Stimulated activated CD4-positive, alpha-beta T cell treated with anti-CD3 and anti-CD28 coated beads, Interleukin-12 subunit alpha, Interleukin-12 subunit beta, amount 100 ng/mL, for 24 hours (primary cell): ENCODE results near the gene ARHGEF40.
A peak's percentile ranks its signal among the peaks of the same experiment; 100 is the strongest.

Experiments
- DNase-seq, 2 experiments: peaks; one replicate each; pipeline ENCODE4 v3.0.0-alpha.2; 2020; ENCODE audit warnings: low read depth in 2 of 2

Gene ARHGEF40

DNA sequence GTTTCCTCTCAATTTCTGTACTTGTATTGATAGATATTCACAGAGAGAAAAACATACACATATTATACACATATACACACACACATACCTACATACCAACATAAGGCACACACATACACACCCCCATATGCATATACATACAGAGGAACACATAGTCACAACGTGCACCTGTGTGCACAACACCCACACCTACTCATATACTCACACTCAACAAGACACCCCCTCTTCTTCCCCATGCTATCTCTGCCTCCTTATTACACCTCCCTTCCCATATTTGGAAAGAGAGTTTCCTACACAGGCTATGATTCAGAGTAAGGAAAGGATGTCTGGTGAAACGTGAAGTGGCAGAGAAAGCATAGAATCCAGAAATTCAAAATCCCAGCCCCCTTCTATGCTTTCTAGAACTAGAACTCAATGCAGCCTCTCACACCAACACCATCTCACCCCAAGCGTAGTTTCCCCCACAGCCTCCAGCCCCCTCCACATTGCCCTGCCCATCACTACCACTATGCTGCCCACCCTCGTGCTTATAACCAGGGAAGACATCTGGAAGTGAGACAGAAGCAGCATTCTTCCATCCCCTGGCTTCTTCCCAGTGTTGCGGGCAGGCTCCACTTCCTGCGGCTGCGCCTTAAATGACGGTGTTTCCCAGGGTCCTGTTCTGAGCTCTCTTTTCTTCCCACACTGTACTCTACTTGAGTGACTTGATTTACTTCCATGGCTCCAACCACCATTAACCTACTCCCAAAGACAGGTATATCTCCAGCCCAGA, 10.1 kb upstream of the ARHGEF40 start:
- DNase-seq = no peak

DNA sequence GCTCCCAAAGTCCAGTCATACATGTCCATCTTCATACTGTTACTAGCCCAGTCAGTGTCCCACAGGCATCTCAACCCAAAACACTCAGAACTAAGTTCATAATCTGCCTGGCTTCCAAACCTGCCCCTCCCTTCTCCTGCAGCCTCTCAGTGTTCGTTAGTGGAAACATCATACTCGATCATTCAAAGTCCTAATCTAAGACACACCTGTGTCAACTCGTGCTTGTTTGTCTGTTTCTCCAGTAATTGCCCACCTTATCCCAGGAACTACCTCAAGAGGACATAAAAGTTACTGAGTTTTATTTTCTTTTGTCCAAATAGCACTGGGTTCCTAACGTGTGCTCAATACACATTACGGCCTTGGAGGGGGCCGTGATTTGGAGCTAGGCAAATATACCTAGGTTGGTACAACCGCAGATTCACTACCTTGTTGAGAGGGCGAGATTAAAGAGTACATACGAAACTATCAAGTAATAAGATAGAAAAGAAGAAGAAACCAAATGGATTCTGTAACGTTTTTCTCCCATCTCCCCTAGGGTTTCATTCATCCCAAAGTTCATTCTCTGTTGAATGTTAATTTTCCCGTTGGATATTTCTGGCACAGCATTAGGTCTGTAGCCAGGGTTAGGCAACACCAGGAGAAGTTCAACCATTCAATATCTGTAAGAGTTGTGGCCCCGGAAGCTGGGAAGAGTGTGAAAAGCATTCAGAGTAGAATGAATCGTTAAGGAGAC, 9.3 kb upstream of the ARHGEF40 start:
- DNase-seq = no peak

DNA sequence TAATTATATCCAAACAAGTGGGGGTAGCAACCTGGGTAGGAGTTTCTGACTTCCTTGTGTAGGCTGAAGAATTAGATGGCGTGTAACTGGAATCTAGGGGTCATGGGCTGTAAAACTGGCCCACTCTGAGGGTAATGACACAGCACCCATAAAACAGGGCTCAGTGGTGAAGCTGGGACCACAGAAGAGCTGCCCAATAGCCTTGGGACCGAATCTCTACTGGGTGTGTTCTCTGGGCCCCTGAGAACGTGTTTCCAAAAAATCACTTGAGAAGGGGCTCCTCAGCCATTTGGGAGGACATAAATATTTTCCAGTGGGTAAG, 8.8 kb upstream of the ARHGEF40 start:
- no peak for DNase-seq

DNA sequence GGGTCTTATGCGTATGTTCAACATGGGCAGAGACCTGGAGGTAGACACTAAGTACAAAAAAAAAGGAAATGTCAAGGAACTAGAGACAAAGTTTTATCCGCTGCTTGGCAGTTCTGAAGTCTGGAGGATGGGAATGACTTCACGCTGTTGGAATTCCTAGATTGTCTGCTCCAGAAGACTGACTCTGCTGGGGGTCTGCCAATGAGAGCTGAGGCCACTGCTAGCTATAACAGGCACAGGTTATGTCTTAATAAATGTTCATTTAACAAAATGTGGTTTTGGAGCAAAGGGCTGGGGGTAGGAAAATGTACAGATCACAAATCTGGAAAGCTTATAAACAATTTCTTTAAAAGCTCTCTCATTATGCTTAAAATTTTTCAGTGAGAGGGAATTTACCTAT, 6.6 kb upstream of the ARHGEF40 start:
- no peak for DNase-seq

DNA sequence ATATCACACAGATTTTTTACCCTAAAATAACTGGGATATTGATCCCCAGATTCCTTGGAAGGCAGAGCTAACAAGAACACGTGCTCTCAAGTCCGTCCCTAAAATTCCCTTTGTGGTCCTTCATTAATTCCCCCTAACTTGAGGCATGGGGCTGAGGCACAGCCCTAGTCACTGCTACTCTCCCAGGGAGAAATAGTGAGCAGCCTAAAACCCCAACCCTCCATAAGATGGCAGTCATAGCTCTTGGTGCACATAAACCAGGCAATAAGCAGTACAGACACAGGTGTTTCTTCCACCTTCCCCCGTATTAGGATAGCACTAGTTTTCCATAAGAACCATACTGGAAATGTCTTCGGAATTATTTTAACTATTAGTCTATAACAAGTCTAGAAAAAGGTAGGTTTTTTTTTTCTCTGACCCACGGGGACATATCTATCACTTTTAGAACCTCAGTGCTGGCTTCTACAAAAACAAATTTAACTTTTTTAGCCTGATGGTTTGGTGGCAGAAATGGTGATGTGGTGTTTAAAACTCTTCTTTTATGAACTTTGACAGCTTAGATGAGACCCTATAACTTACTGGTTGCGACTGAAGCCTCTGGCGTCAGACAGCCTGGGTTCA, 3.1 kb upstream of the ARHGEF40 start:
- no peak for DNase-seq

DNA sequence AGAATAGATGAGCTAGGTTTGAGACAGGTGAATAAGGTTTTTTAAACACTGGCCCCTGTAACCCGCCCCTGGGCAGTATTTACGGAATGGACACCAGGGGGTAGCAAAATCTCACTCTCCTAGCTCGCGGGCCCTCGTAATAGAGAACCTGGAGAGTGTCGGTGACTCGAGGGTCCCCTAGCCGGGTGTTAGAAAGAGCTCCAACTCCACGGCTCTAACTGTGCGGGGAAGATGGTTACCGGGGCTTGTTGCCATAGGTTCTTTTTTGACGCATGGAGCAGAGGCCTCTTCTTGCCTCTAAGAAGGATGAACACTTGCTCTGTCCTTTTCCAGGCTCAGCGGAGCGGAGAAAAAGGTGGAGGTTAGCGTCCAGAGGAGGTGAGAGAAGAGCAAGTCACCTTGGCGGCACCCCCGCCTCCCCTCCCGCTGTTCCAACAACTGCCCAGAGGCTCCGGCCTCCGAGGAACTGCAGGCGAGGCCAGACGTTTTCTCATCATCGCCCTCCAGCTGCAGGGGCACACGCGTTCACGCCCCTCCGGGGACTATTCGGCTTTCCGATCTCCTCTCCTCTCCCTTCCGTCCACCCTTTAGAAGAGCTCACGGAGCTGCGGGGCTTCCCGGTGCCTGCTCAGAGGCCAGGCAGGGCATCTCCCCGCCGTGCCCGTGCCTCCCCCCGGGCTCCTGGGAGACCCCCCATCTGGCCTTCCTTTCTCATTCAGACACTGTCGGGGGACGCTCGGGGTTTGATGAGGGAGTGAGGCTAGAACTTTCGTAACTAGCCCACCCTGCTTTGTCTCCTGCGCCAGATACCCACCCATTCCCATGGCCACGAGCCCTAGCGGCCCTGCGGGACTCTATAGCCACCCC, 1.4 kb upstream of the ARHGEF40 start:
- no peak for DNase-seq

DNA sequence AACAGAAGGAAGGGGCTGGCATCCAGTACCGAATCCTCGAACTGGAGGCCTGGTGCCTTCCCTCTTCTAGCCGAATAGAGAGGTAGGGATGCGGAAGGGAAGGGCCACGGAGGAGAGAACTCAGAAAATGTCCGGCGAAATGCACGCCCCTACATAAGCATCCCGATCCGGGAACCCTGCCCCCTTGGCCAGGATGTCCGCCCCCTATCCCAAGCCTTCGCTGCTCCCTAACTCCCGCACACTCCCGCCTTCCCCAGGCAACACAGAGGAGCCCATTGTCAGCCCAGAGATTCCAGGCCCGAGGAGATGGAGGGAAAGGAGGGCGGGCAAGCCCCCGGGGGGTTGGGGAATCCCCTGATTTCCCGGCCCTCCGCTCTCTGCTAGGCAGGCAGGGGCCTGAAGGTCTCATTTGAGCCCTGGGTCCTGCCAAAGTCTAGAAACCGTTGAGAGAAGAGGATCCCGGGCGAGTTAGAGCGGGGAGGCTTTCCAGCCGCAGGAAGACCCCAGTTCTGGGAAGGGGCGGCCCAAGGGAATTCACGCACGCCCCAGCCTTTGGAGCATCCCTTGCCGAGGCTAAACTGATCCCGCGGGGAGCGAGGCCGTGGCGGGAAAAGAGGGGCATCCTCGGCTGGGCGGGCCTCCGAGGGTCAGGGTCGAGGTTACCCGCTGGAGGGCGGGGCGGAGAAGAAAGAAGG, 569 bp upstream of the ARHGEF40 start:
- no peak for DNase-seq

DNA sequence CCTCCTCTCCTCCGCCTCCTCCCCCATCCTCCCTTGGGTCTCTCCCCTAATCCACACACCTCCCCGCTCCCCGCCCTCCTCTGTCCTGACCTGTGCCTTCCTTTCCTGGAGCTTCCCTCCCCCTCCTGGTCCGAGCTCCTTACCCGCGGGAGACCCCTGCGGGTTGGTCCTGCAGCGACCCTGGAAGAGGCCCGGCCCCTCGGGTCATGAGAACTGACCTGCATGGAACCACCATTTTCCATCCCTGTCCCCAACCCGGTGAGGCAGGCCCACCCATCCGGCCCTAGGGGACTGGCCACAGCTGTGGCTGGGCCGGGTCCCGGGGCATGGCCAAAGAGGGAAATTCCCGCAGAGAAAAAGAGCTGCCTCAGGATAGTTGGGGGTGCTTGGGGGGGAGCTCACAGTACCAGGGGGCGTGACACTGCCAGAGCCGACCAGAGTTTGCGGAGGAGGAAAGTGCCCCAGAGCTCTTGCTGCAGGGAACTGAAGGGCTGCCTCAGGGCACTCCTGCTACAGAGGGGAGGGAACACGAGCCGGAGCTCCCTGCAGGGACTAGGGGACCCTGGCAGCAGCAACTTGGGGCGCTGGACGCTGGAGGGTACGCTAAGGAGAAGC, 613 bp downstream of the ARHGEF40 start:
- no peak for DNase-seq

DNA sequence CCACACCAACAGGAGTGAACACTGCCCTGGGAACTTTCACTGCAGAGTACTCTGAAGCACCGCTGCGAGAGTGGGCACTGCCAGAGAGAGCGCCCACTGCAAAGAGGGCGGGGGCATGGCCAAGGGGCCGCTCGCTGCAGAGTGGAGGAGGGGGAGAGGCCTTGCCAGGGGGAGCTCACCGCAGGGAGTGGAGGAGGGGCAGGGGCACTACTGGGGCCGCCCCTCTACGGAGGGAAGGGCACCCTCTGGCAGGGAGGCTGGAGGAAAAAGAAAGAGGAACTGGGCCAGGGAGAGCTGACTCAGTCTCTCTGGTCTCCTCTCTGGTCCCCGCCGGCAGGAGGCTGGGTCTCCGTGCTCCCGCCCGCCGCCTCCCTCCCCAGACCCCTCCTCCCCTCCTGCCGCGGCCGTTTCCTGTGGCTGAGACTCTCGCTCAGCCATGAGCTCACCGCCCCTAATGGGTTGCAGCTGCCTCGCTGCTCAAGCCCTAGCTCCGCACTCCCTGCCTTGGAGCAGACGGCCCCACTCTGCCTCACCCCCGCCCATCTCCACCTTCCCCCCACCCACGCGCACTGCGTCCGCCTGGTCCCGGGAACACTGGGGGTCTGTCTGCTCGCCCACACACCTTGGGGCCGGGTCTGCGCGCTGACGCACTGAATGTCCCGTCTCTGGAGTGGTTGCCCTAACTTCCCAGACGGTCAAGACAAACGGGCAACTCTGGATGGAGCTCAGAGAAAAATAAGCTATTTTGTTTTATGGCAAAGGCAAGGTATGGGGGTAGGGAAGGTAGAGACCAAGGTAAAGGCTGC, 1.3 kb downstream of the ARHGEF40 start:
- peak in 1 of 2 experiments; percentile 46 for DNase-seq

DNA sequence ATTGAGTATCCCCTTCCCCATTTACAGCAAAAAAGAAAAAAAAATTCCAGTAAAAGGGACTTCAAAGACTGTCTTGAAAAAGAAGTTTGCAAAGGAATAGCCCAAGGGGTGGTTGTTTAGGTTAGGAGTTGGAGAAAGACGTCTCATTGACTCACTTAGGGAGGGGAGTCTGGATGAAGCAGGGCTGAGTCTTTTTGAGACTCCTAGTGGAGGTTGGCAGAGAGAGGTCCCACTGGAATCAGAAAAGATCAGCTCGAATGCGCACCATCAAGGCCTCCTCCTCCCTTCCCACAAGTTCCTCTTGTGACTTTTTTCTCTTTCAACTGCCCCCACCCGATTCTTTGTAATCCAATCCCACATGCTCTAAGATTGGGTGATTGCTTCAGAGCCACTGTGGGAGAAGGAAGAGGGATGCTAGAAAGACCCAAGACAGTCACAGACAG, 1.9 kb downstream of the ARHGEF40 start:
- no peak for DNase-seq

DNA sequence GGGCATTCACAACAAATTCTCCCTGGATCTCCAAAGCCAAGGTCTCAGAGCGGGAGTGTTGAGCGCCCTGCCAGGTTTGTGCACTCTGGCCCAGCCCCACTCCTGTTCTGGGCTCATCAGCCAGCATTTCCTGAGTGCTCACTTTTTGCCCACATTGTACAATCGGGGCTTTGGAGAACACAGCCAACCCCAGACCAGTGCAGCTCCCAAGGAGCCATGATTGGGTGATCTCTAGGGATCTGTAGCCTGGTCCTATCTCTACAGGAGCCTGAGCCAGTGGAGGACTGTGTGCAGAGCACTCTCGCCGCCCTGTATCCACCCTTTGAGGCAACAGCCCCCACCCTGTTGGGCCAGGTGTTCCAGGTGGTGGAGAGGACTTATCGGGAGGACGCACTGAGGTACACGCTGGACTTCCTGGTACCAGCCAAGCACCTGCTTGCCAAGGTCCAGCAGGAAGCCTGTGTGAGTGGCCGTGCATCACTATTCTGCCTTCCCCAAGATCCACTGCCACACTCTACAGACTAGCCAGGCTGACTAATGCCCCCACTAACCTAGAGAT, 2.8 kb downstream of the ARHGEF40 start:
- DNase-seq = no peak

DNA sequence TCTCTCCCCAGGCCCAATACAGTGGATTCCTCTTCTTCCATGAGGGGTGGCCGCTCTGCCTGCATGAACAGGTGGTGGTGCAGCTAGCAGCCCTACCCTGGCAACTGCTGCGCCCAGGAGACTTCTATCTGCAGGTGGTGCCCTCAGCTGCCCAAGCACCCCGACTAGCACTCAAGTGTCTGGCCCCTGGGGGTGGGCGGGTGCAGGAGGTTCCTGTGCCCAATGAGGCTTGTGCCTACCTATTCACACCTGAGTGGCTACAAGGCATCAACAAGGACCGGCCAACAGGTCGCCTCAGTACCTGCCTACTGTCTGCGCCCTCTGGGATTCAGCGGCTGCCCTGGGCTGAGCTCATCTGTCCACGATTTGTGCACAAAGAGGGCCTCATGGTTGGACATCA, 3.8 kb downstream of the ARHGEF40 start:
- no peak for DNase-seq

DNA sequence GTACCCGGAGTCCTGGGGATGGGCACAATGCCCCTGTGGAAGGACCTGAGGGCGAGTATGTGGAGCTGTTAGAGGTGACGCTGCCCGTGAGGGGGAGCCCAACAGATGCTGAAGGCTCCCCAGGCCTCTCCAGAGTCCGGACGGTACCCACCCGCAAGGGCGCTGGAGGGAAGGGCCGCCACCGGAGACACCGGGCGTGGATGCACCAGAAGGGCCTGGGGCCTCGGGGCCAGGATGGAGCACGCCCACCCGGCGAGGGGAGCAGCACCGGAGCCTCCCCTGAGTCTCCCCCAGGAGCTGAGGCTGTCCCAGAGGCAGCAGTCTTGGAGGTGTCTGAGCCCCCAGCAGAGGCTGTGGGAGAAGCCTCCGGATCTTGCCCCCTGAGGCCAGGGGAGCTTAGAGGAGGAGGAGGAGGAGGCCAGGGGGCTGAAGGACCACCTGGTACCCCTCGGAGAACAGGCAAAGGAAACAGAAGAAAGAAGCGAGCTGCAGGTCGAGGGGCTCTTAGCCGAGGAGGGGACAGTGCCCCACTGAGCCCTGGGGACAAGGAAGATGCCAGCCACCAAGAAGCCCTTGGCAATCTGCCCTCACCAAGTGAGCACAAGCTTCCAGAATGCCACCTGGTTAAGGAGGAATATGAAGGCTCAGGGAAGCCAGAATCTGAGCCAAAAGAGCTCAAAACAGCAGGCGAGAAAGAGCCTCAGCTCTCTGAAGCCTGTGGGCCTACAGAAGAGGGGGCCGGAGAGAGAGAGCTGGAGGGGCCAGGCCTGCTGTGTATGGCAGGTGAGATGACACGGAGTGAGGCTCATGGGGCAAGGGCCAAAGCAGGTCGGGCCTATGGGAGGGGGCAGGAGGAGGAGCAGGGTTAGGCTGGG, 4.5 kb downstream of the ARHGEF40 start:
- no peak for DNase-seq

DNA sequence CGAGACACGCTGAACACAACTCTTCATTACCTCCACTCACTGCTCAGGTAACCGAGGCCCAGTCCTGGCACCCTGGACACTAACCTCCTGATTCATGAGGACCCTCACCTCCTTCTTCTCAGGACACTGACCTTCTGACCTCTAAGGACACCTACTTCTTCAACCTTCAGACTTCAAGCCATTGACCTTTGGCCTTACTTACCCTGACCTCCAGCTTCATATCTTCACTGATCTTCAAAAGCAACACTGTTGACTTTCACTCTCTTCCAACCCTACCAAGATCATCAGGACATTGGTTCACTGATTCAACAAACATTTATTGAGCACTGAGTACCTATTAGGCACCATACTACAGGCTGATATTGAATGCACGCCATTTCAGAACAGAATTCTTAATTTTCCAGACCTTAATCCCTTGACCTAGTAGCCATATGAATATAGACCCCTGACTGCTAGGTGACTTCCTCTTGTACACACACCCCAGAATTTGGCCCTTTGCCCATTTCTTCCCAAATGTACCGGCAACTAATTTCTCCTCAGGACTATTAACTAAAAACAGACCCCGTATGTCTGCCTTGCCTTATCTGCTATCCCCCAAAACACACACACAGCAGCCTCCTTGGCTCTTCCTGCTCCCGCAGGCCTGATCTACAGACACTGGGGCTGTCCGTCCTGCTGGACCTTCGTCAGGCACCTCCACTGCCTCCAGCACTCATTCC, 5.8 kb downstream of the ARHGEF40 start:
- no peak for DNase-seq

DNA sequence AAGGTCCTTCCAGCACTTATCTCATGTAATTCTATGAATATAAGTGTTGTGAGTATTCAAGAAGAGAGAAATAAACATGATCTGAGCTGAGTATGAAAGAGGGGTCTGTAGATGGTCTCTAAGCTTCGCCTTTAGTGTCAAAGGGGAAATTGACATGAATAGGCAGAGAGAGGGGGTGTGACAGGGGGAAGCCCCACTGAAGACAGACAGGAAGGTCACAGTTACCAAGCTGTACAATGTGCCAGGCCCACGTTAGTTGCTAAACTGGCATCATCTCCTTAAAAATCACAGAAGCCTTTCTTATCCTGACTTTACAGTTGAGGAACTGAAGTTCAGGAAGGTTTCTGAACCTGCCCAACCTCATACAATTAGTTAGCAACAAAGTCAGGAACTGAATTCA, 7.6 kb downstream of the ARHGEF40 start:
- no peak for DNase-seq

DNA sequence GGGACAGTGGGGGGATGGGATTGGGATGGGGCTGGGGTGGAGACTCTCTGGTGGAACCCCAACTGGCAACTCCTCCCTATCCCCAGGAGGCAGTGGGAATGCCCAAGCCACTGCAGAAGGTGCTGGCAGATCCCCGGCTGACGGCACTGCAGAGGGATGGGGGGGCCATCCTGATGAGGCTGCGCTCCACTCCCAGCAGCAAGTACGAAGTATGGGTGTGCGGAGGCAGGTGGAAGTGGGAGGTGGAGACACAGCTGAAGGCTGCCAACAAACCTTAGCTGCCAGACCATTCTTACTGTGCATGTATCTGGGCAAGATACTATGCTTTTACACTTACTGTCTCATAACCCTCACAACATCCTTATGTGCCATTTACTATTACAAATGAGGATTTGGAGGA, 8.2 kb downstream of the ARHGEF40 start:
- no peak for DNase-seq

DNA sequence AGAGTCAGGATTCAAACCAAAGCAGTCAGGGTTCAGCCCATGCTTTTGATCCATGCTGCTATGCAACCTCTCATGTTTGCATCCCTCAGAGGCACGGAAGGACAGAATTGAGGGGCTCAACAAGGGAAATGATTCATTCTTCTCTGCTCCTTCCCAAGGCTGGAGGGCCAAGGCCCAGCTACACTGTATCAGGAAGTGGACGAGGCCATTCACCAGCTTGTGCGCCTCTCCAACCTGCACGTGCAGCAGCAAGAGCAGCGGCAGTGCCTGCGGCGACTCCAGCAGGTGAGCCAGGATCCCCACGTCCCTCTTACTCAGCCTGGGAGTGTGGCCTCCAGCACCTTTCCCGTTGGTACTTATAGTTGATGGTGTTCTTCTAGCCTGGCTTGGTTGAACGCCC, 8.6 kb downstream of the ARHGEF40 start:
- DNase-seq = no peak

DNA sequence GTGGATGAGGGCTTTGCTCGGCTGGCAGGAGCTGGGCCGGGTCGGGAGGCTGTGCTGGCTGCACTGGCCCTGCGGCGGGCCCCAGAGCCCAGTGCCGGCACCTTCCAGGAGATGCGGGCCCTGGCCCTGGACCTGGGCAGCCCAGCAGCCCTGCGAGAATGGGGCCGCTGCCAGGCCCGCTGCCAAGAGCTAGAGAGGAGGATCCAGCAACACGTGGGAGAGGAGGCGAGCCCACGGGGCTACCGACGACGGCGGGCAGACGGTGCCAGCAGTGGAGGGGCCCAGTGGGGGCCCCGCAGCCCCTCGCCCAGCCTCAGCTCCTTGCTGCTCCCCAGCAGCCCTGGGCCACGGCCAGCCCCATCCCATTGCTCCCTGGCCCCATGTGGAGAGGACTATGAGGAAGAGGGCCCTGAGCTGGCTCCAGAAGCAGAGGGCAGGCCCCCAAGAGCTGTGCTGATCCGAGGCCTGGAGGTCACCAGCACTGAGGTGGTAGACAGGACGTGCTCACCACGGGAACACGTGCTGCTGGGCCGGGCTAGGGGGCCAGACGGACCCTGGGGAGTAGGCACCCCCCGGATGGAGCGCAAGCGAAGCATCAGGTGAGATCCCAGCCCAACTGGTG, 11.5 kb downstream of the ARHGEF40 start:
- no peak for DNase-seq
